HG02885 (cell line): ENCODE data around the gene ASB18.

Source experiments
- ATAC-seq: cut with Tn5 transposase; IDR thresholded peaks from one replicate; pipeline ENCODE4 v1.9.1; 2021; ENCODE audit warnings: mild to moderate bottlenecking; ENCODE audit not compliant: unreplicated experiment, poor library complexity

The ASB18 gene

GRCh38 chr2:236166796-236167296 is 97.4 kb downstream of the ASB18 start:
- no peak for ATAC-seq

- no peak for ATAC-seq
Observed at GRCh38 chr2:236165842-236166795, 98.1 kb downstream of the ASB18 start.

GRCh38 chr2:236164925-236165841 is 99.0 kb downstream of the ASB18 start:
- ATAC-seq = no peak

GRCh38 chr2:236164201-236164924 is 99.8 kb downstream of the ASB18 start:
- ATAC-seq = no peak

GRCh38 chr2:236163471-236164200 is 100.6 kb downstream of the ASB18 start:
- no peak for ATAC-seq

GRCh38 chr2:236162882-236163470 is 101.2 kb downstream of the ASB18 start:
- no peak for ATAC-seq

- ATAC-seq = no peak
Observed at GRCh38 chr2:236162031-236162845, 102.0 kb downstream of the ASB18 start.

GRCh38 chr2:236161531-236161930 is 102.7 kb downstream of the ASB18 start:
- ATAC-seq = no peak

- ATAC-seq = no peak
Observed at GRCh38 chr2:236161082-236161462, 103.1 kb downstream of the ASB18 start.

GRCh38 chr2:236160366-236161081 is 103.7 kb downstream of the ASB18 start:
- no peak for ATAC-seq

- ATAC-seq = no peak
Observed at GRCh38 chr2:236159778-236160170, 104.4 kb downstream of the ASB18 start.

GRCh38 chr2:236158969-236159777 is 105.0 kb downstream of the ASB18 start:
- no peak for ATAC-seq

GRCh38 chr2:236157815-236158498 is 106.2 kb downstream of the ASB18 start:
- no peak for ATAC-seq

GRCh38 chr2:236157366-236157765 is 106.8 kb downstream of the ASB18 start:
- ATAC-seq = no peak

GRCh38 chr2:236156860-236157194 is 107.4 kb downstream of the ASB18 start:
- no peak for ATAC-seq

- ATAC-seq = no peak
Observed at GRCh38 chr2:236156095-236156859, 107.9 kb downstream of the ASB18 start.
